H1 (cell line): ENCODE measurements around the gene EIF4ENIF1. TPM values are rescaled to one million over a fixed set of nuclear protein-coding genes. Genes with fewer than 3 reads are reported as not detected.

Source experiments
- CTCF ChIA-PET: fragments of 300-600 bp; sonication (Branson Sonifier 250); formaldehyde crosslinking; loops from one replicate; lab custom pipeline; 2021; ENCODE audit not compliant: partially characterized antibody; lab: Charles Lee
- POLR2A ChIA-PET: fragments of 300-600 bp; sonication (Branson Sonifier 250); formaldehyde crosslinking; loops from one replicate; lab custom pipeline; 2021; ENCODE audit warnings: inconsistent platforms; ENCODE audit not compliant: partially characterized antibody; lab: Charles Lee
- DNase-seq, 2 experiments: peaks; one replicate each; pipeline versions ENCODE4 v3.0.0 to v3.0.0-alpha.2; 2010 to 2022; ENCODE audit warnings: low spot score in 2 of 2, low read depth in 1 of 2, mixed read lengths in 1 of 2
- FAIRE-seq: peaks from 2 replicates; lab custom pipeline; 2011; peaks lifted over from hg19 to GRCh38; lab: Jason Lieb, UNC
- H2AFZ ChIP-seq: 2 replicates; pipeline ENCODE4 v1.8.1; 2012; ENCODE audit warnings: low read length, inconsistent platforms
- H2AK5ac ChIP-seq: 2 replicates; pipeline ENCODE4 v1.6.1; 2013; ENCODE audit warnings: low read depth, low read length
- H2BK120ac ChIP-seq: replicated peaks from 2 replicates; pipeline ENCODE3; 2013; ENCODE audit warnings: low read depth, low read length, inconsistent platforms
- H2BK12ac ChIP-seq: 2 replicates; pipeline ENCODE4 v1.6.1; 2013; ENCODE audit warnings: low read depth, low read length
- H2BK15ac ChIP-seq: 2 replicates; pipeline ENCODE4 v1.6.1; 2013; ENCODE audit warnings: low read length
- H2BK20ac ChIP-seq: 2 replicates; pipeline ENCODE4 v1.6.1; 2013; ENCODE audit warnings: low read length
- H2BK5ac ChIP-seq: 2 replicates; pipeline ENCODE4 v1.6.1; 2013; ENCODE audit warnings: low read depth, low read length
- H3K14ac ChIP-seq: 2 replicates; pipeline ENCODE4 v1.6.1; 2013; ENCODE audit warnings: inconsistent platforms; ENCODE audit not compliant: insufficient read length
- H3K18ac ChIP-seq: 2 replicates; pipeline ENCODE4 v1.6.1; 2013; ENCODE audit warnings: low read length; ENCODE audit errors: extremely low read depth
- H3K23ac ChIP-seq: 2 replicates; pipeline ENCODE4 v1.6.1; 2013; ENCODE audit warnings: inconsistent platforms; ENCODE audit not compliant: insufficient read length
- H3K23me2 ChIP-seq: 2 replicates; pipeline ENCODE4 v1.6.1; 2013; ENCODE audit warnings: low read depth, low read length
- H3K27ac ChIP-seq: 2 replicates; pipeline ENCODE4 v1.6.1; 2011; ENCODE audit warnings: low read depth, low read length, inconsistent platforms
- H3K27me3 ChIP-seq, 4 experiments: replicated peaks in 1 of 4; 1 replicate in 1 of 4; 2 replicates in 3 of 4; pipeline versions ENCODE4 v1.6.1 to v1.8.1; 2011 to 2013; ENCODE audit warnings: low read length in 3 of 4, mild to moderate bottlenecking in 3 of 4, inconsistent platforms in 2 of 4, mixed read lengths in 2 of 4, moderate library complexity in 1 of 4; ENCODE audit not compliant: control insufficient read depth in 3 of 4, insufficient read depth in 3 of 4; ENCODE audit errors: extremely low read depth in 1 of 4
- H3K36me3 ChIP-seq, 4 experiments: 2 replicates each; pipeline versions ENCODE4 v1.6.1 to v1.8.1; 2011 to 2013; ENCODE audit warnings: mild to moderate bottlenecking in 4 of 4, low read length in 3 of 4, moderate library complexity in 2 of 4, control low read depth in 1 of 4, inconsistent platforms in 1 of 4; ENCODE audit not compliant: insufficient read depth in 4 of 4, control insufficient read depth in 2 of 4
- H3K4ac ChIP-seq: replicated peaks from 2 replicates; pipeline ENCODE3; 2013; ENCODE audit warnings: low read length, low read depth, mixed read lengths, inconsistent platforms; ENCODE audit not compliant: insufficient read length
- H3K4me1 ChIP-seq, 4 experiments: replicated peaks in 1 of 4; 1 replicate in 1 of 4; 2 replicates in 3 of 4; pipeline versions ENCODE4 v1.6.1 to v1.8.1; 2011 to 2013; ENCODE audit warnings: low read length in 3 of 4, inconsistent platforms in 2 of 4, mixed read lengths in 1 of 4; ENCODE audit not compliant: insufficient read depth in 4 of 4, control insufficient read depth in 3 of 4
- H3K4me2 ChIP-seq, 2 experiments: 2 replicates each; pipeline versions ENCODE4 v1.6.1 to v1.8.1; 2011 to 2013; ENCODE audit warnings: low read depth in 2 of 2, low read length in 2 of 2, control low read depth in 1 of 2, inconsistent platforms in 1 of 2, mild to moderate bottlenecking in 1 of 2; ENCODE audit not compliant: insufficient read depth in 1 of 2
- H3K4me3 ChIP-seq, 4 experiments: fragments of 200-600, 300-600 bp in 1 of 4; sonication (generic), shearing (Covaris generic), sonication (Bioruptor Twin) in 1 of 4; 2 replicates each; pipeline versions ENCODE4 v1.5.1 to v1.8.1; 2011 to 2016; ENCODE audit warnings: low read length in 4 of 4, low read depth in 3 of 4, control low read depth in 2 of 4, inconsistent platforms in 2 of 4, mild to moderate bottlenecking in 2 of 4, mixed read lengths in 1 of 4, moderate library complexity in 1 of 4; ENCODE audit not compliant: insufficient read depth in 2 of 4; ENCODE audit errors: extremely low read depth in 1 of 4
- H3K56ac ChIP-seq: replicated peaks from 2 replicates; pipeline ENCODE3; 2013; ENCODE audit warnings: low read depth, mild to moderate bottlenecking, mixed read lengths, low read length, inconsistent platforms; ENCODE audit not compliant: insufficient read length
- H3K79me1 ChIP-seq: 2 replicates; pipeline ENCODE4 v1.6.1; 2013; ENCODE audit warnings: low read depth, low read length, control low read depth
- H3K79me2 ChIP-seq, 2 experiments: 2 replicates each; pipeline versions ENCODE4 v1.6.1 to v1.8.1; 2012 to 2013; ENCODE audit warnings: low read length in 2 of 2, mild to moderate bottlenecking in 2 of 2, inconsistent platforms in 1 of 2; ENCODE audit not compliant: insufficient read depth in 2 of 2, control insufficient read depth in 1 of 2
- H3K9ac ChIP-seq, 4 experiments: replicated peaks in 1 of 4; 1 replicate in 1 of 4; 2 replicates in 3 of 4; pipeline versions ENCODE4 v1.6.1 to v1.8.1; 2011 to 2013; ENCODE audit warnings: low read depth in 3 of 4, low read length in 3 of 4, control low read depth in 2 of 4, mild to moderate bottlenecking in 2 of 4, moderate library complexity in 2 of 4, inconsistent platforms in 1 of 4; ENCODE audit errors: extremely low read depth in 1 of 4
- H3K9me3 ChIP-seq, 2 experiments: 2 replicates each; pipeline versions ENCODE4 v1.6.1 to v1.8.1; 2012 to 2013; ENCODE audit warnings: mild to moderate bottlenecking in 2 of 2, moderate library complexity in 2 of 2, control low read depth in 1 of 2, inconsistent platforms in 1 of 2, low read depth in 1 of 2, low read length in 1 of 2, mixed read lengths in 1 of 2; ENCODE audit not compliant: insufficient read depth in 2 of 2
- H4K20me1 ChIP-seq, 2 experiments: replicated peaks in 1 of 2; 2 replicates each; pipeline versions ENCODE3 to v1.8.1; 2011 to 2013; ENCODE audit warnings: inconsistent platforms in 2 of 2, low read length in 2 of 2, mild to moderate bottlenecking in 1 of 2; ENCODE audit not compliant: insufficient read depth in 2 of 2, control insufficient read depth in 1 of 2
- H4K5ac ChIP-seq: 2 replicates; pipeline ENCODE4 v1.6.1; 2013; ENCODE audit warnings: low read length, low read depth, mixed read lengths, inconsistent platforms; ENCODE audit not compliant: insufficient read length
- H4K8ac ChIP-seq: 2 replicates; pipeline ENCODE4 v1.8.0; 2013; ENCODE audit warnings: mild to moderate bottlenecking, moderate library complexity, low read length, inconsistent platforms; ENCODE audit not compliant: insufficient read depth; ENCODE audit errors: extremely low read depth
- H4K91ac ChIP-seq: replicated peaks from 2 replicates; pipeline ENCODE3; 2013; ENCODE audit warnings: low read length, mixed read lengths, inconsistent platforms; ENCODE audit not compliant: insufficient read length
- EZH2 ChIP-seq: fragments of 200-600 bp; sonication (generic); IDR thresholded peaks from 2 replicates; pipeline ENCODE4 v1.7.1; 2012; ENCODE audit warnings: low read depth, mild to moderate bottlenecking, moderate library complexity, low read length, inconsistent platforms; ENCODE audit not compliant: severe bottlenecking
- NANOG ChIP-seq: IDR thresholded peaks from 2 replicates; pipeline ENCODE4 v1.6.1; 2011; ENCODE audit warnings: low read length, low read depth, mild to moderate bottlenecking, inconsistent platforms; ENCODE audit not compliant: insufficient read depth, poor library complexity, severe bottlenecking
- PHF8 ChIP-seq: fragments of 200-600 bp; sonication (generic); conservative IDR thresholded peaks from 2 replicates; pipeline ENCODE4 v1.7.1; 2012; ENCODE audit warnings: low read depth, mild to moderate bottlenecking, inconsistent platforms, low read length, moderate library complexity
- TAF1 ChIP-seq: IDR thresholded peaks from 2 replicates; pipeline ENCODE4 v1.6.1; 2011; ENCODE audit warnings: mild to moderate bottlenecking, low read depth, low read length
- WGBS, 2 experiments: shearing (Covaris generic) in 1 of 2; methylation state at CpG; one replicate each; pipeline versions ENCODE4 v1.1.6 to v1.1.7; 2013 to 2015; ENCODE audit warnings: low lambda C conversion rate in 2 of 2, mixed read lengths in 2 of 2, inconsistent platforms in 1 of 2, low coverage in 1 of 2, missing lambda C conversion rate in 1 of 2; ENCODE audit not compliant: insufficient replicate concordance in 2 of 2, insufficient coverage in 1 of 2, insufficient read length in 1 of 2; ENCODE audit errors: extremely low coverage in 1 of 2, missing lambda C conversion rate in 1 of 2; 5-methylcytosine and 5-hydroxymethylcytosine counted together
- polyA plus RNA-seq, 7 experiments: library from polyadenylated mRNA; depleted of rRNA in 3 of 7; stranded (reverse) in 5 of 7; unstranded in 2 of 7; fragments of >200 nt in 5 of 7; fragments of 200-250 nt in 2 of 7; gene quantifications; 1 replicate in 5 of 7; 2 replicates in 1 of 7; 4 replicates in 1 of 7; pipeline versions ENCODE4 v1.2.1 to v1.2.3, GENCODE V29; 2011 to 2013; ENCODE audit warnings: missing spikeins in 2 of 7, mixed read lengths in 2 of 7
- total RNA-seq: library from RNA; stranded (reverse); fragmentation: NEBNext Ultra II Directional; extraction: Animal tissue kit (Norgen Biotek cat#: 25700); gene quantifications from 2 replicates; pipeline ENCODE4 v1.2.1, GENCODE V29; 2021
- TF ChIP-seq, protein P1 (sequence below), 3 experiments: IDR thresholded peaks; 1 replicate in 2 of 3; 2 replicates in 1 of 3; pipeline versions ENCODE4 v1.5.1 to v1.6.1; 2011; ENCODE audit warnings: low read length in 3 of 3, mild to moderate bottlenecking in 3 of 3, inconsistent platforms in 2 of 3, low read depth in 1 of 3, moderate library complexity in 1 of 3; ENCODE audit not compliant: insufficient read depth in 1 of 3; ENCODE audit errors: control extremely low read depth in 1 of 3

The EIF4ENIF1 gene
- total and polyA plus RNA-seq, 2 of the 8 experiments (the other 6 are each of a cell fraction or from before 2014, with no cell fraction given) = 21.9 to 23.6 TPM

DNA sequence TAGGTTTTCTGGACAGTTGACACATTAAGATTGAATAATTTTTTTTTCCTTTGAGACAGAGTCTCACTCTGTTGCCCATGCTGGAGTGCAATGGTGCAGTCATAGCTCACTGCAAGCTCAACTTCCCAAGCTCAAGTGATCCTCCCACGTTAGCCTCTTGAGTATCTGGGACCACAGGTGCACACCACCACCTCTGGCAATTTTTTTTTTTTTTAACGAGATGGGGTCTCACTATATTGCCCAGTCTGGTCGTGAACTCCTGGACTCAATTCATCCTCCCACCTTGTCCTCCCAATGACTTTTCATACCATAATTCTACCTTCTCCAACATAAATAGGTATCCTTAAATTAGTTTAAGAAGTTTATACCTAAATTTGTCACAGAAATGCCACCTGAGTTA lies 8.5 kb downstream of the EIF4ENIF1 start:
- no peak for FAIRE-seq
- Histone ChIP-seq H3K79me2 (0 out of 4 replicates have a peak, but pooled peaks cover 0 to 6% of the 10 kb centered on the region in 2 experiments), H2BK5ac (no peak overlapping the region), H3K9me3 (no peaks in the 10 kb centered on the region), H3K27ac (no peak overlapping the region), H3K18ac (no peak overlapping the region), H4K8ac (no peak overlapping the region), H3K14ac (no peak overlapping the region), H2BK15ac (no peak overlapping the region), H4K20me1 (peaks cover 0 to 4% of the 10 kb centered on the region in 2 experiments), H4K5ac (no peak overlapping the region), H3K36me3 (peaks cover 0 to 23% (median 7%) of the 10 kb centered on the region in 4 experiments; a peak in 6 of 8 replicates), H3K27me3 (no peaks in the 10 kb centered on the region), H3K79me1 (no peaks in the 10 kb centered on the region), H4K91ac (no peak overlapping the region), H3K4me2 (no peak overlapping the region), H3K4ac (no peak overlapping the region), H3K4me3 (no peak overlapping the region), H2BK12ac (no peak overlapping the region), H2BK20ac (no peak overlapping the region), H3K23ac (no peak overlapping the region), H3K9ac (no peak overlapping the region), H2AK5ac (no peak overlapping the region), H3K23me2 (no peaks in the 10 kb centered on the region), H2AFZ (no peak overlapping the region), H3K56ac (no peak overlapping the region), H2BK120ac (no peak overlapping the region), H3K4me1 (no peaks in the 10 kb centered on the region)
- ChIA-PET CTCF (interaction anchor here (0.6 kb wide), 2 partner anchors 51 to 730 kb away, joined by 3 read pairs; no protein-coding TSS in a partner anchor), POLR2A (no interaction called here)
- no peak for DNase-seq
- 94% methylated on average over 3 of the region's 3 CpGs; no CpG with 5 or more reads in 1 of the 2 experiments for WGBS, 2 experiments
- TF ChIP-seq, protein P1, sequence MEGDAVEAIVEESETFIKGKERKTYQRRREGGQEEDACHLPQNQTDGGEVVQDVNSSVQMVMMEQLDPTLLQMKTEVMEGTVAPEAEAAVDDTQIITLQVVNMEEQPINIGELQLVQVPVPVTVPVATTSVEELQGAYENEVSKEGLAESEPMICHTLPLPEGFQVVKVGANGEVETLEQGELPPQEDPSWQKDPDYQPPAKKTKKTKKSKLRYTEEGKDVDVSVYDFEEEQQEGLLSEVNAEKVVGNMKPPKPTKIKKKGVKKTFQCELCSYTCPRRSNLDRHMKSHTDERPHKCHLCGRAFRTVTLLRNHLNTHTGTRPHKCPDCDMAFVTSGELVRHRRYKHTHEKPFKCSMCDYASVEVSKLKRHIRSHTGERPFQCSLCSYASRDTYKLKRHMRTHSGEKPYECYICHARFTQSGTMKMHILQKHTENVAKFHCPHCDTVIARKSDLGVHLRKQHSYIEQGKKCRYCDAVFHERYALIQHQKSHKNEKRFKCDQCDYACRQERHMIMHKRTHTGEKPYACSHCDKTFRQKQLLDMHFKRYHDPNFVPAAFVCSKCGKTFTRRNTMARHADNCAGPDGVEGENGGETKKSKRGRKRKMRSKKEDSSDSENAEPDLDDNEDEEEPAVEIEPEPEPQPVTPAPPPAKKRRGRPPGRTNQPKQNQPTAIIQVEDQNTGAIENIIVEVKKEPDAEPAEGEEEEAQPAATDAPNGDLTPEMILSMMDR (IDR thresholded peaks at IDR 0.05; ENCODE audit: control extremely low read depth in 1 of 3, insufficient read depth in 1 of 3, low read depth in 1 of 3, low read length in 3 of 3) = no peak
- TF ChIP-seq TAF1 (no peak), NANOG (no peak), PHF8 (no peak), EZH2 (no peak)
